ENCODE measurements around the gene GLI3.

GRCh38 chr7:42139751-42140150 lies 97.3 kb downstream of the GLI3 start:
- no peak for TF ChIP-seq POLR2A (IDR thresholded peaks at IDR 0.05; ENCODE audit: low read depth, low read length)
- no peak for TF ChIP-seq POLR2AphosphoS5 (IDR thresholded peaks at IDR 0.05; ENCODE audit: low read depth, low read length)

Data from GM12892 (cell line).